Activated CD4-positive, alpha-beta T cell treated with anti-CD3 and anti-CD28 coated beads for 24 hours (primary cell): ENCODE results near the gene C17orf113.
"Not testable (repeated sequence)": the region's sequence is repeated elsewhere in the genome, so short reads cannot be mapped to it uniquely, and the experiment has no call there.

ENCODE experiments used
- DNase-seq, 2 donors: peaks; one replicate each; pipeline ENCODE4 v3.0.0-alpha.2; 2020; ENCODE audit warnings: low read depth in 2 of 2

The C17orf113 gene

GRCh38 chr17:42042598-42043319 is 7.6 kb downstream of the C17orf113 start:
- DNase-seq, result no peak

- no peak for DNase-seq
Observed at GRCh38 chr17:42041619-42042018, 8.8 kb downstream of the C17orf113 start.

GRCh38 chr17:42040818-42041217 is 9.6 kb downstream of the C17orf113 start:
- no peak for DNase-seq

- DNase-seq, result no peak
Observed at GRCh38 chr17:42039794-42040763, 10.3 kb downstream of the C17orf113 start.

GRCh38 chr17:42038221-42038973 is 12.0 kb downstream of the C17orf113 start:
- DNase-seq, result no peak

- DNase-seq, result no peak
Observed at GRCh38 chr17:42034059-42034458, 16.3 kb downstream of the C17orf113 start.

GRCh38 chr17:42031584-42031983 is 18.8 kb downstream of the C17orf113 start:
- DNase-seq, result no peak

- DNase-seq, result no peak
Observed at GRCh38 chr17:42028791-42029127, 21.6 kb downstream of the C17orf113 start.

- no peak for DNase-seq
Observed at GRCh38 chr17:42027961-42028790, 22.2 kb downstream of the C17orf113 start.

- DNase-seq, result no peak
Observed at GRCh38 chr17:42027590-42027889, 22.9 kb downstream of the C17orf113 start.

GRCh38 chr17:42026857-42027589 is 23.4 kb downstream of the C17orf113 start:
- DNase-seq, result no peak

GRCh38 chr17:42025936-42026335 is 24.5 kb downstream of the C17orf113 start:
- DNase-seq, result no peak

- no peak for DNase-seq
Observed at GRCh38 chr17:42025191-42025579, 25.2 kb downstream of the C17orf113 start.

GRCh38 chr17:42023524-42024349 is 26.7 kb downstream of the C17orf113 start:
- no peak for DNase-seq

- DNase-seq, result not testable (repeated sequence)
Observed at GRCh38 chr17:42020845-42021244, 29.6 kb downstream of the C17orf113 start.

- peak; percentile 92 for DNase-seq
Observed at GRCh38 chr17:42019509-42020404, 30.6 kb downstream of the C17orf113 start, which contains the start of gene NKIRAS2. Gene NKIRAS2, plus strand, starts transcription at chr17:42020090. Its CDS starts 1,488 bp downstream, at chr17:42021578.

- DNase-seq, result no peak
Observed at GRCh38 chr17:42018988-42019387, 31.4 kb downstream of the C17orf113 start.

GRCh38 chr17:42018339-42018738 is 32.1 kb downstream of the C17orf113 start:
- no peak for DNase-seq

GRCh38 chr17:42017866-42018200 is 32.6 kb downstream of the C17orf113 start:
- no peak for DNase-seq
